GM12878 (cell line): ENCODE results near the gene UNC5B. TPM values are rescaled to one million over a fixed set of nuclear protein-coding genes. Genes with fewer than 3 reads are reported as not detected.

Source experiments
- ATAC-seq: fragments of 200-7000 bp; cut with Tn5 transposase; 3 replicates; pipeline ENCODE4 v1.9.1; 2020; ENCODE audit warnings: mild to moderate bottlenecking, moderate library complexity
- BruUV-seq: library from RNA; stranded (reverse); fragments of 400-500 nt; replicated peaks from 2 replicates; lab custom pipeline; 2021; lab: Mats Ljungman, UMichigan
- CTCF ChIA-PET: fragments of 300-600 bp; sonication (Branson Sonifier 250); formaldehyde crosslinking; extraction: SDS; loops from one replicate; lab custom pipeline; 2021; ENCODE audit warnings: inconsistent platforms; lab: Yijun Ruan, JAX
- POLR2A ChIA-PET: fragments of 350-600 bp; formaldehyde crosslinking; extraction: SDS; loops from one replicate; lab custom pipeline; 2021; ENCODE audit warnings: inconsistent platforms; lab: Charles Lee
- RAD21 ChIA-PET: fragments of 300-600 bp; sonication (Branson Sonifier 250); formaldehyde crosslinking; loops from one replicate; lab custom pipeline; 2023; ENCODE audit warnings: antibody characterized with exemption; ENCODE audit not compliant: unreplicated experiment; lab: Charles Lee
- SMC1A ChIA-PET: fragments of 300-600 bp; sonication (Branson Sonifier 250); formaldehyde crosslinking; loops from one replicate; lab custom pipeline; 2023; ENCODE audit not compliant: unreplicated experiment, uncharacterized antibody; lab: Charles Lee
- DNase-seq: peaks from one replicate; pipeline ENCODE4 v3.0.0-alpha.2; 2011; ENCODE audit warnings: low read depth, low spot score
- FAIRE-seq: peaks from 3 replicates; lab custom pipeline; 2011; peaks lifted over from hg19 to GRCh38; lab: Jason Lieb, UNC
- H2AFZ ChIP-seq: 2 replicates; pipeline ENCODE4 v1.6.0; 2011; ENCODE audit warnings: low read depth, low read length, control low read depth; ENCODE audit not compliant: control insufficient read depth
- H3K27ac ChIP-seq: 2 replicates; pipeline ENCODE4 v1.5.1; 2011; ENCODE audit warnings: control low read depth; ENCODE audit not compliant: control insufficient read depth, insufficient read depth
- H3K27me3 ChIP-seq, 2 experiments: replicated peaks in 1 of 2; 2 replicates each; pipeline versions ENCODE4 v1.6.0 to v1.6.1; 2011; ENCODE audit warnings: low read length in 1 of 2; ENCODE audit not compliant: control insufficient read depth in 2 of 2, insufficient read depth in 2 of 2
- H3K36me3 ChIP-seq, 2 experiments: 2 replicates each; pipeline ENCODE4 v1.5.1; 2011; ENCODE audit warnings: low read length in 1 of 2; ENCODE audit not compliant: control insufficient read depth in 2 of 2, insufficient read depth in 2 of 2
- H3K4me1 ChIP-seq: 2 replicates; pipeline ENCODE4 v1.6.1; 2011; ENCODE audit warnings: mild to moderate bottlenecking, low read length, moderate library complexity, mixed read lengths; ENCODE audit not compliant: control insufficient read depth, insufficient read depth
- H3K4me2 ChIP-seq: 2 replicates; pipeline ENCODE4 v1.6.0; 2011; ENCODE audit warnings: control low read depth; ENCODE audit not compliant: control insufficient read depth, insufficient read depth
- H3K4me3 ChIP-seq: fragments of 200-600 bp; sonication (generic); 2 replicates; pipeline ENCODE4 v1.5.1; 2016
- H3K79me2 ChIP-seq: 2 replicates; pipeline ENCODE4 v1.6.0; 2011; ENCODE audit warnings: low read length; ENCODE audit not compliant: control insufficient read depth, insufficient read depth
- H3K9ac ChIP-seq: 2 replicates; pipeline ENCODE4 v1.8.0; 2011; ENCODE audit warnings: low read length, control low read depth, mixed read lengths; ENCODE audit not compliant: control insufficient read depth, insufficient read depth
- H3K9me3 ChIP-seq: replicated peaks from 3 replicates; pipeline ENCODE4 v1.5.1; 2011; ENCODE audit warnings: mild to moderate bottlenecking, low read length; ENCODE audit not compliant: control insufficient read depth, insufficient read depth
- H4K20me1 ChIP-seq: 2 replicates; pipeline ENCODE4 v1.6.0; 2011; ENCODE audit not compliant: control insufficient read depth, insufficient read depth
- ASH2L ChIP-seq: fragments of 300-600, 200-600 bp; sonication (generic); IDR thresholded peaks from 2 replicates; pipeline ENCODE4 v1.6.1; 2017; ENCODE audit warnings: low read depth, mild to moderate bottlenecking, borderline replicate concordance
- ATF7 ChIP-seq: fragments of 450-650 bp; IDR thresholded peaks from 2 replicates; pipeline ENCODE4 v1.6.1; 2016; ENCODE audit warnings: low read depth, mild to moderate bottlenecking
- CHD1 ChIP-seq: IDR thresholded peaks from 2 replicates; pipeline ENCODE4 v1.6.1; 2012; ENCODE audit warnings: low read depth, low read length, improper control_type of control experiment
- CREM ChIP-seq: IDR thresholded peaks from 2 replicates; pipeline ENCODE4 v1.6.1; 2014; ENCODE audit warnings: antibody characterized with exemption, low read depth
- EP300 ChIP-seq, 2 experiments: fragments of 150-350 bp in 1 of 2; IDR thresholded peaks; 2 replicates each; pipeline ENCODE4 v1.6.1; 2011 to 2012; ENCODE audit warnings: low read depth in 2 of 2, low read length in 2 of 2, borderline replicate concordance in 1 of 2, improper control_type of control experiment in 1 of 2, inconsistent platforms in 1 of 2; ENCODE audit not compliant: control insufficient read depth in 1 of 2
- GABPA ChIP-seq: IDR thresholded peaks from 2 replicates; pipeline ENCODE4 v1.6.1; 2014; ENCODE audit warnings: antibody characterized with exemption, low read depth, mild to moderate bottlenecking, inconsistent platforms
- IKZF2 ChIP-seq, 2 experiments: fragments of 450-650 bp; IDR thresholded peaks; 2 replicates each; pipeline ENCODE4 v1.6.1; 2017; ENCODE audit warnings: mild to moderate bottlenecking in 2 of 2, moderate library complexity in 2 of 2
- KLF5 ChIP-seq: fragments of 450-650 bp; IDR thresholded peaks from 2 replicates; pipeline ENCODE4 v1.6.1; 2014; ENCODE audit warnings: mild to moderate bottlenecking; ENCODE audit not compliant: partially characterized antibody
- MEF2B ChIP-seq: fragments of 450-650 bp; IDR thresholded peaks from 2 replicates; pipeline ENCODE4 v1.6.1; 2018; ENCODE audit warnings: mild to moderate bottlenecking, moderate library complexity; ENCODE audit not compliant: partially characterized antibody, poor library complexity, severe bottlenecking
- POLR2AphosphoS2 ChIP-seq: IDR thresholded peaks from 2 replicates; pipeline ENCODE4 v1.6.1; 2011; ENCODE audit warnings: low read depth, mild to moderate bottlenecking, low read length, improper control_type of control experiment, moderate library complexity
- RELA ChIP-seq: fragments of 450-650 bp; IDR thresholded peaks from 2 replicates; pipeline ENCODE4 v1.8.0; 2014; ENCODE audit warnings: borderline replicate concordance; ENCODE audit not compliant: partially characterized antibody
- SIN3A ChIP-seq: IDR thresholded peaks from 2 replicates; pipeline ENCODE4 v1.6.1; 2012; ENCODE audit warnings: low read depth, low read length, improper control_type of control experiment
- TARDBP ChIP-seq: IDR thresholded peaks from 2 replicates; pipeline ENCODE4 v1.6.1; 2016; ENCODE audit warnings: borderline replicate concordance
- ZNF207 ChIP-seq: fragments of 450-650 bp; IDR thresholded peaks from 2 replicates; pipeline ENCODE4 v1.6.1; 2014; ENCODE audit warnings: antibody characterized with exemption, mild to moderate bottlenecking, borderline replicate concordance
- WGBS: methylation state at CpG from one replicate; pipeline ENCODE4 v1.1.6; 2016; ENCODE audit warnings: low lambda C conversion rate; ENCODE audit not compliant: insufficient replicate concordance, insufficient coverage; ENCODE audit errors: missing lambda C conversion rate; 5-methylcytosine and 5-hydroxymethylcytosine counted together
- in situ Hi-C: fragments of 300-500 bp; cut with MboI; formaldehyde crosslinking; loops from 9 replicates; pipeline ENCODE4 v1.14.3; 2018; ENCODE audit warnings: mixed read lengths
- intact Hi-C: fragments of 100-400 bp; cut with micrococcal nuclease; formaldehyde crosslinking; loops from one replicate; pipeline ENCODE4 v1.14.2; 2022; ENCODE audit not compliant: unreplicated experiment
- polyA plus RNA-seq, 11 experiments: library from polyadenylated mRNA; depleted of rRNA in 4 of 11; unstranded in 6 of 11; stranded (reverse) in 5 of 11; fragments of >200 nt; fragmentation: Nextera tagmentation in 4 of 11; fragmentation: Illumina TruSeq in 1 of 11; extraction: Ambion mirVana in 4 of 11; extraction: Trizol in 1 of 11; gene quantifications; 1 replicate in 1 of 11; 2 replicates in 10 of 11; pipeline versions ENCODE4 v1.2.1 to v1.2.3, GENCODE V29; 2011 to 2016; ENCODE audit warnings: inconsistent platforms in 2 of 11, missing spikeins in 2 of 11, low read depth in 1 of 11
- total RNA-seq, 4 experiments: library from RNA; depleted of rRNA in 3 of 4; stranded (reverse); fragments of >200 nt in 3 of 4; fragmentation: Illumina TruSeq in 1 of 4; extraction: Trizol in 1 of 4; gene quantifications; 2 replicates each; pipeline versions ENCODE4 v1.2.1 to v1.2.3, GENCODE V29; 2013 to 2021
- TF ChIP-seq, protein P1 (sequence below): IDR thresholded peaks from 2 replicates; pipeline ENCODE4 v1.6.1; 2012; ENCODE audit warnings: low read depth, low read length, improper control_type of control experiment
- TF ChIP-seq, protein P2 (sequence below): fragments of 450-650 bp; formaldehyde crosslinking; IDR thresholded peaks from 2 replicates; pipeline ENCODE4 v1.5.0; 2022; ENCODE audit warnings: mild to moderate bottlenecking, missing genetic modification characterization
- TF ChIP-seq, protein P3 (sequence below): fragments of 450-650 bp; IDR thresholded peaks from 2 replicates; pipeline ENCODE4 v1.6.1; 2016; ENCODE audit warnings: mild to moderate bottlenecking
- TF ChIP-seq, protein P4 (sequence below): fragments of 450-650 bp; IDR thresholded peaks from 2 replicates; pipeline ENCODE4 v1.6.1; 2017; ENCODE audit warnings: borderline replicate concordance

Gene UNC5B
- total and polyA plus RNA-seq, 10 of the 15 experiments (the other 5 are each of a cell fraction or from before 2014, with no cell fraction given): 0.03 to 0.08 TPM; not detected in 8

DNA sequence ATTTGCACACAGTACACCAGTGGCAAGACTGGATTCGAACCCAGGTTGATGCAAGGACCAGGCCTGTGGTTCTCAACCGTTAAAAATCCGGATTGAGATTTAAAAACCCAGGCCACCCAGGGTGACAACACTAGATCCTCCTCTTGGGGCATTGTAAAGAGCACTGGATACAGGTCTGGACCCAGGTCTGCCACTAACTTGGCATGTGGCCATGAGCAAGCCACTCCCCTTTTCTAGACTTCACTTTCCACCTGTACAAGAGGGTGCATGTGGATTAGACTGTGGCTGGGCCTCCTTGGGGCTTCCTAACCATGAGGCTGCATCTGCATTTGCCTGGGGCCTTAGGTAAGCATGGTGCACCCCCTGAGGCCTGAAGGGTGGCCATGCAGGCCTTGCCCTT, 85.0 kb downstream of the UNC5B start:
- RAD21 ChIA-PET: no interaction called here
- BruUV-seq: no TSS peak

More for the DNA sequence above, 85.0 kb downstream of the UNC5B start:
- in situ Hi-C loops: no loop called here
- Histone ChIP-seq H4K20me1 (no peaks in the 10 kb centered on the region), H3K27ac (no peak overlapping the region), H2AFZ (no peak overlapping the region), H3K36me3 (no peaks in the 10 kb centered on the region), H3K27me3 (peaks cover 5% of the 10 kb centered on the region in 2 experiments; a peak in 3 of 4 replicates), H3K4me1 (no peaks in the 10 kb centered on the region), H3K79me2 (no peaks in the 10 kb centered on the region), H3K4me2 (no peak overlapping the region), H3K9me3 (no peaks in the 10 kb centered on the region), H3K9ac (no peak overlapping the region), H3K4me3 (no peak overlapping the region)
- intact Hi-C loops: no loop called here
- no peak for FAIRE-seq
- ChIA-PET SMC1A (no interaction called here), CTCF (no interaction called here), POLR2A (no interaction called here)
- WGBS: 4% methylated on average over 3 of the region's 3 CpGs
- no peak for TF ChIP-seq IKZF2 (IDR thresholded peaks at IDR 0.05)
- TF ChIP-seq POLR2AphosphoS2: no peak
- no peak for TF ChIP-seq MEF2B
- TF ChIP-seq TARDBP: no peak
- no peak for TF ChIP-seq ATF7
- no peak for TF ChIP-seq SIN3A
- TF ChIP-seq, protein P1, sequence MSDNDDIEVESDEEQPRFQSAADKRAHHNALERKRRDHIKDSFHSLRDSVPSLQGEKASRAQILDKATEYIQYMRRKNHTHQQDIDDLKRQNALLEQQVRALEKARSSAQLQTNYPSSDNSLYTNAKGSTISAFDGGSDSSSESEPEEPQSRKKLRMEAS: no peak
- no peak for TF ChIP-seq CREM
- TF ChIP-seq, protein P2, sequence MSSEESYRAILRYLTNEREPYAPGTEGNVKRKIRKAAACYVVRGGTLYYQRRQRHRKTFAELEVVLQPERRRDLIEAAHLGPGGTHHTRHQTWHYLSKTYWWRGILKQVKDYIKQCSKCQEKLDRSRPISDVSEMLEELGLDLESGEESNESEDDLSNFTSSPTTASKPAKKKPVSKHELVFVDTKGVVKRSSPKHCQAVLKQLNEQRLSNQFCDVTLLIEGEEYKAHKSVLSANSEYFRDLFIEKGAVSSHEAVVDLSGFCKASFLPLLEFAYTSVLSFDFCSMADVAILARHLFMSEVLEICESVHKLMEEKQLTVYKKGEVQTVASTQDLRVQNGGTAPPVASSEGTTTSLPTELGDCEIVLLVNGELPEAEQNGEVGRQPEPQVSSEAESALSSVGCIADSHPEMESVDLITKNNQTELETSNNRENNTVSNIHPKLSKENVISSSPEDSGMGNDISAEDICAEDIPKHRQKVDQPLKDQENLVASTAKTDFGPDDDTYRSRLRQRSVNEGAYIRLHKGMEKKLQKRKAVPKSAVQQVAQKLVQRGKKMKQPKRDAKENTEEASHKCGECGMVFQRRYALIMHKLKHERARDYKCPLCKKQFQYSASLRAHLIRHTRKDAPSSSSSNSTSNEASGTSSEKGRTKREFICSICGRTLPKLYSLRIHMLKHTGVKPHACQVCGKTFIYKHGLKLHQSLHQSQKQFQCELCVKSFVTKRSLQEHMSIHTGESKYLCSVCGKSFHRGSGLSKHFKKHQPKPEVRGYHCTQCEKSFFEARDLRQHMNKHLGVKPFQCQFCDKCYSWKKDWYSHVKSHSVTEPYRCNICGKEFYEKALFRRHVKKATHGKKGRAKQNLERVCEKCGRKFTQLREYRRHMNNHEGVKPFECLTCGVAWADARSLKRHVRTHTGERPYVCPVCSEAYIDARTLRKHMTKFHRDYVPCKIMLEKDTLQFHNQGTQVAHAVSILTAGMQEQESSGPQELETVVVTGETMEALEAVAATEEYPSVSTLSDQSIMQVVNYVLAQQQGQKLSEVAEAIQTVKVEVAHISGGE (CRISPR knock-in tag): no peak
- TF ChIP-seq, protein P3, sequence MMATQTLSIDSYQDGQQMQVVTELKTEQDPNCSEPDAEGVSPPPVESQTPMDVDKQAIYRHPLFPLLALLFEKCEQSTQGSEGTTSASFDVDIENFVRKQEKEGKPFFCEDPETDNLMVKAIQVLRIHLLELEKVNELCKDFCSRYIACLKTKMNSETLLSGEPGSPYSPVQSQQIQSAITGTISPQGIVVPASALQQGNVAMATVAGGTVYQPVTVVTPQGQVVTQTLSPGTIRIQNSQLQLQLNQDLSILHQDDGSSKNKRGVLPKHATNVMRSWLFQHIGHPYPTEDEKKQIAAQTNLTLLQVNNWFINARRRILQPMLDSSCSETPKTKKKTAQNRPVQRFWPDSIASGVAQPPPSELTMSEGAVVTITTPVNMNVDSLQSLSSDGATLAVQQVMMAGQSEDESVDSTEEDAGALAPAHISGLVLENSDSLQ: no peak
- no peak for TF ChIP-seq ZNF207
- no peak for TF ChIP-seq GABPA
- no peak for TF ChIP-seq EP300 (IDR thresholded peaks at IDR 0.05; ENCODE audit: borderline replicate concordance in 1 of 2, control insufficient read depth in 1 of 2, low read depth in 2 of 2, low read length in 2 of 2)
- no peak for TF ChIP-seq RELA
- TF ChIP-seq, protein P4, sequence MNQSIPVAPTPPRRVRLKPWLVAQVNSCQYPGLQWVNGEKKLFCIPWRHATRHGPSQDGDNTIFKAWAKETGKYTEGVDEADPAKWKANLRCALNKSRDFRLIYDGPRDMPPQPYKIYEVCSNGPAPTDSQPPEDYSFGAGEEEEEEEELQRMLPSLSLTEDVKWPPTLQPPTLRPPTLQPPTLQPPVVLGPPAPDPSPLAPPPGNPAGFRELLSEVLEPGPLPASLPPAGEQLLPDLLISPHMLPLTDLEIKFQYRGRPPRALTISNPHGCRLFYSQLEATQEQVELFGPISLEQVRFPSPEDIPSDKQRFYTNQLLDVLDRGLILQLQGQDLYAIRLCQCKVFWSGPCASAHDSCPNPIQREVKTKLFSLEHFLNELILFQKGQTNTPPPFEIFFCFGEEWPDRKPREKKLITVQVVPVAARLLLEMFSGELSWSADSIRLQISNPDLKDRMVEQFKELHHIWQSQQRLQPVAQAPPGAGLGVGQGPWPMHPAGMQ: no peak
- TF ChIP-seq ASH2L: no peak
- no peak for TF ChIP-seq CHD1
- TF ChIP-seq KLF5: no peak
- DNase-seq: no peak
- no peak for ATAC-seq
